ENCODE data around the gene MAP2K5.

Gene MAP2K5

GRCh38 chr15:67724691-67725375 lies 182.3 kb downstream of the MAP2K5 start:
- no peak for DNase-seq (ENCODE audit: low read depth)

GRCh38 chr15:67730135-67730534 lies 187.6 kb downstream of the MAP2K5 start:
- no peak for DNase-seq (ENCODE audit: low read depth)

GRCh38 chr15:67731112-67731721 lies 188.7 kb downstream of the MAP2K5 start:
- DNase-seq (ENCODE audit: low read depth) = no peak

- DNase-seq (ENCODE audit: low read depth) = no peak
Observed at GRCh38 chr15:67732164-67732563, 189.7 kb downstream of the MAP2K5 start.

GRCh38 chr15:67732671-67733374 lies 190.3 kb downstream of the MAP2K5 start:
- no peak for DNase-seq (ENCODE audit: low read depth)

GRCh38 chr15:67735896-67736295 lies 193.4 kb downstream of the MAP2K5 start:
- no peak for DNase-seq (ENCODE audit: low read depth)

GRCh38 chr15:67736810-67737209 lies 194.3 kb downstream of the MAP2K5 start:
- no peak for DNase-seq (ENCODE audit: low read depth)

- DNase-seq (ENCODE audit: low read depth) = no peak
Observed at GRCh38 chr15:67738056-67738455, 195.6 kb downstream of the MAP2K5 start.

GRCh38 chr15:67740405-67740804 lies 197.9 kb downstream of the MAP2K5 start:
- no peak for DNase-seq (ENCODE audit: low read depth)

GRCh38 chr15:67741308-67741707 lies 198.8 kb downstream of the MAP2K5 start:
- DNase-seq (ENCODE audit: low read depth) = no peak

- no peak for DNase-seq (ENCODE audit: low read depth)
Observed at GRCh38 chr15:67743558-67743957, 201.1 kb downstream of the MAP2K5 start.

- DNase-seq (ENCODE audit: low read depth) = no peak
Observed at GRCh38 chr15:67744331-67745072, 202.0 kb downstream of the MAP2K5 start.

GRCh38 chr15:67745073-67746006 lies 202.8 kb downstream of the MAP2K5 start:
- DNase-seq (ENCODE audit: low read depth) = peak; percentile 48

- peak; percentile 80 for DNase-seq (ENCODE audit: low read depth)
Observed at GRCh38 chr15:67746022-67746421, 203.5 kb downstream of the MAP2K5 start.

GRCh38 chr15:67746450-67746849 lies 203.9 kb downstream of the MAP2K5 start:
- DNase-seq (ENCODE audit: low read depth) = no peak

GRCh38 chr15:67747921-67748320 lies 205.4 kb downstream of the MAP2K5 start:
- no peak for DNase-seq (ENCODE audit: low read depth)

GRCh38 chr15:67750371-67750770 lies 207.9 kb downstream of the MAP2K5 start:
- DNase-seq (ENCODE audit: low read depth) = no peak

- no peak for DNase-seq (ENCODE audit: low read depth)
Observed at GRCh38 chr15:67753891-67754290, 211.4 kb downstream of the MAP2K5 start.

GRCh38 chr15:67755264-67755663 lies 212.8 kb downstream of the MAP2K5 start:
- DNase-seq (ENCODE audit: low read depth) = no peak

GRCh38 chr15:67755936-67756335 lies 213.4 kb downstream of the MAP2K5 start:
- no peak for DNase-seq (ENCODE audit: low read depth)

GRCh38 chr15:67758619-67759300 lies 216.3 kb downstream of the MAP2K5 start:
- DNase-seq (ENCODE audit: low read depth) = no peak

Data from fibroblast of gingiva (primary cell).